ENCODE measurements around the gene PLIN4.

PLIN4 gene

DNA sequence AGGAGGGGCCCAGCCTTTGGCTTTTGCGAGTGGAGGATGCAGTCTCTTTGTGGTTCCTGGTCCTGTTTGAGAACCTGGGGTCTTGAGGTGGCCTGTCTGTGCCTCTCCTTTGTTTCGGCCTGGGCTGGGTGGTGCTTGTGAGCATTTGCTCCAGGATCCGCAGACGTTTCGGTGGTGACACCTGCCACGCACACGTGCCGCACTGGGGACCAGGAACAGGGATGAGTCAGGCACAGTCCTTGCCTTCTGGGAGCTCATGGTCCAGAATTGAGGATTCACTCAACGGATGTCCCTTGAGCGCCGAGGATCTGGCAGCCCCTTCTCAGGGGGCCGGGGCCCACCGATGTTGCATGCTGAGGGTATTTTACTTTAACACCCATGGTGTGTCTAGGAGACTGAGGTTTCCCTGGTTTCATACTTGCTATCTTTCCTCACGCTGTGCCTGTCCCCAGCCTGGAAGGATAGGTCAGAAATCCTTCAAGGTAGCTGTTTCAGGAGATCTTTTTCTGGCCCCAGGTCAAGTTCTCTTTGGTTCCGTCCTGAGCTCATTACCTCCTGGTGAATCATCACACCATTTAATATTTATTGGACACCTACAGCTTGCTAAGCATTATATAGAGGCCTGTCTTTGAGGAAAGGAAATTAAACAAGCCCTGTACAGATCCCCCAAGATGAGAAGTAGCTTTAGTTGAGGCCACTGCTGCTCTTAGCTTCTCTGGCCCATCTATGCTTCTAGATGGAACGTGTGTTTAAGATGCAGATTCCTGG is 41.1 kb downstream of the PLIN4 start:
- H3K27me3 Mint-ChIP-seq, result no peaks in the 10 kb centered on the region

DNA sequence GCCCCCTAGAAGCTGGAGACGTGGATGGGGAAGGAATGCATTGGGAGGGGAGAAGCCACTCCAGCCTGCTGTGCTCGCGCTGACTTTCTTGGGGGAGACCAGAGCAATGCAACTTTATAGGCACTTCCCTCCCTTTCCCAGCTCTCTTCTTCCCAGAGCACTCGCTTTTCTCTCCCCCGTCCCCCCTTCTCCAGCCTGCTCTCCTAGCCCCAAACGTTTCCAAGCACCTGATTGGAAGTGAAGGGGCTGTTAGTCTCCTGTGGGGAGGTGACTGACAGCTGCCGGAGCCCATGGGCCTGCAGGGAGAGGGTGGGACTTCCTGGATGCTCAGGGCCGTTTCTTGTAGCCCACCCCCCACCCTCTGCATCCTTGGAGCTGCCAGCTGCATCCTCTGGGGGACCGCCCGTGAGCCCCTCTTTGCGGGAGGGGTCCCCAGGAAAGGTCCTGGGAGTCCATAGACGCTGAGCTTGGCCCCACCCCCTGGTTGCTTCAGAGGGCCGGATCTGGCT is 43.7 kb downstream of the PLIN4 start:
- Mint-ChIP-seq H3K4me3 (peak overlapping the region; percentile 75), H3K4me1 (peaks cover 16% of the 10 kb centered on the region), H3K27me3 (no peaks in the 10 kb centered on the region), H3K9me3 (no peaks in the 10 kb centered on the region), H3K36me3 (ENCODE audit: low read depth) (peaks cover 2% of the 10 kb centered on the region), H3K27ac (peak overlapping the region; percentile 39)
- no peak for ATAC-seq
- DNase-seq, result peak; percentile 34

More for the DNA sequence above, 41.1 kb downstream of the PLIN4 start:
- H3K36me3 Mint-ChIP-seq (ENCODE audit: low read depth), result peaks cover 2% of the 10 kb centered on the region
- no peak overlapping the region for H3K4me3 Mint-ChIP-seq
- ATAC-seq (no peak), DNase-seq (no peak)
- H3K9me3 Mint-ChIP-seq, result no peaks in the 10 kb centered on the region
- H3K4me1 Mint-ChIP-seq, result peaks cover 12% of the 10 kb centered on the region
- no peak overlapping the region for H3K27ac Mint-ChIP-seq

DNA sequence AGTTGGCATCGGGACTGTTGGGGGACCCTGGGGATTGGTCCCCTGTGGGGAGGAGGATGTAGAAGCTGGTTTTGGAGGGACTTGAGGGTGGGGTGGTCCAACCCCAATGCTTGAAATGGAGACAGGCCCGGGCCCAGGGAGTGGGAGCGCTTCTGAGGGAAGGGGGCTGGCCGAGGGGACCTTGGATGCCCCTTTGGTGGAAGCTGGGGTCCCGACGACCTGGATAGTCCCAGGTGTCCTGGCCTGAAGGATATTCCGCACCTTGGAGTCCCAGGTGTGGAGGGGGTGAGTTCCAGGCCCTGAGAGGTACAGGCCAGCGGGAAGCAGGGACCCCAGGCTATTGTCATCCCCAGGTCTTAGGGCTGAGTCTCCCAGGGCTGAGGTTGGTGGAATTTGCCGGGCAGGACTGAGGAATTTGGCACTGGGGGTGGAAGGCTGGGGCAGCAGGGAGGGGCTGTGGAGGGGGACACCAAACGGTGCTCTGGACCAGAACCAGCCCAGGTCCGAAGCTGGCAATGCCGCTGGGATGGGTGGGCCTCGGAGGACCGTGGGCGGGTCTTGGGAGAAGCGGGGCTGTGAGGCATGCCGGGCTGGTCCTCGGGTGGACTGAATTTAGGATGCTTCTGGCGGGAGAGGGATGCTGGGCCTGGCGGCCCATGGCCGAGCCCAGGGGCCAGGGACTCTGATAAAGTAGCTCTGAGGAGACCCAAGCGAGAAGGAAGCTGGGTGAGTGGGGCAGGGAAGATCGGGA is 44.3 kb downstream of the PLIN4 start:
- no peaks in the 10 kb centered on the region for H3K27me3 Mint-ChIP-seq
- no peaks in the 10 kb centered on the region for H3K9me3 Mint-ChIP-seq
- peak overlapping the region; percentile 75 for H3K4me3 Mint-ChIP-seq
- peaks cover 16% of the 10 kb centered on the region for H3K4me1 Mint-ChIP-seq
- H3K27ac Mint-ChIP-seq, result peak overlapping the region; percentile 39
- DNase-seq (no peak), ATAC-seq (no peak)
- H3K36me3 Mint-ChIP-seq (ENCODE audit: low read depth), result peaks cover 2% of the 10 kb centered on the region

DNA sequence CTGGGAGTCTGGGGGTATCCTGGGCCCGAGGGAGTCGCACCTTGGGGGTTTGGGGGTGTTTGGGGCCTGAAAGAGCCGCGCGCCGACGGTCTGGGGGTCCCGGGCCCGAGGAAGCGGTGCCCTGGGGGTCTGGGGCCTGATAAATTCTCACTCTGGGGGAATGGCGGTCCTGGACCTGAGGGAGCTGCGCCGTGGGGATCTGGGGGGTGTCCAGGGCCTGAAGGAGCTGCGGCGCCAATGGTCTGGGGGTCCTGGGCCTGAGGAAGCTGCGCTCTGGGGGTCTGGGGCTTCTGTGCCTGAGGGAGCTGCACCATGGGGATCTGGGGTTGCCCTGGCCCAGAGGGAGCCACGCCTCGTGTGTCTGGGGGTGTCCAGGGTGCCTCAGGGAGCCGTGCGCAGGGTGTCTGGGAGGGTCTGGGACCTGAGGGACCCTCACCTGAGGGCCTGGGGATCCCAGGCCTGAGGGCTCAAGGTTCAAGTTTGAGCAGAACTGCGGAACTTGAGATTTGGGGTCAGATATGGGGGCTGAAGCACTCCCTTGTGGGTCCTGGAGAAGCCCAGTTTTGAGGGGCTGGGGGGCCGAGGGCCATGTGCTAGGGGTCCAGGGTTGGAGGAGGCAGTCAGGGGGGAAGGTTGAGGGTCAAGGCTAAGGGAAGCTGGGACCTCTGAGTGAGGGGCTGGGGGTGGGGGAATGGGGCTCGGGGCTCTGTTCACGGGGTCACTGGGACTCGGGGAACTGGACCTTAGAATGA is 45.1 kb downstream of the PLIN4 start:
- H3K36me3 Mint-ChIP-seq (ENCODE audit: low read depth), result peaks cover 2% of the 10 kb centered on the region
- H3K27ac Mint-ChIP-seq, result no peak overlapping the region
- H3K4me1 Mint-ChIP-seq, result peaks cover 16% of the 10 kb centered on the region
- DNase-seq, result no peak
- ATAC-seq, result no peak
- H3K4me3 Mint-ChIP-seq, result peak overlapping the region; percentile 75
- H3K9me3 Mint-ChIP-seq, result no peaks in the 10 kb centered on the region
- no peaks in the 10 kb centered on the region for H3K27me3 Mint-ChIP-seq

- Mint-ChIP-seq H3K4me1 (peaks cover 16% of the 10 kb centered on the region), H3K9me3 (no peaks in the 10 kb centered on the region), H3K36me3 (ENCODE audit: low read depth) (peaks cover 2% of the 10 kb centered on the region)
Observed at GRCh38 chr19:4472174-4472974, 45.9 kb downstream of the PLIN4 start, which contains the start of gene HDGFL2. Gene HDGFL2 (plus strand): TSS chr19:4472297. CDS start chr19:4472351, 54 bp downstream.

DNA sequence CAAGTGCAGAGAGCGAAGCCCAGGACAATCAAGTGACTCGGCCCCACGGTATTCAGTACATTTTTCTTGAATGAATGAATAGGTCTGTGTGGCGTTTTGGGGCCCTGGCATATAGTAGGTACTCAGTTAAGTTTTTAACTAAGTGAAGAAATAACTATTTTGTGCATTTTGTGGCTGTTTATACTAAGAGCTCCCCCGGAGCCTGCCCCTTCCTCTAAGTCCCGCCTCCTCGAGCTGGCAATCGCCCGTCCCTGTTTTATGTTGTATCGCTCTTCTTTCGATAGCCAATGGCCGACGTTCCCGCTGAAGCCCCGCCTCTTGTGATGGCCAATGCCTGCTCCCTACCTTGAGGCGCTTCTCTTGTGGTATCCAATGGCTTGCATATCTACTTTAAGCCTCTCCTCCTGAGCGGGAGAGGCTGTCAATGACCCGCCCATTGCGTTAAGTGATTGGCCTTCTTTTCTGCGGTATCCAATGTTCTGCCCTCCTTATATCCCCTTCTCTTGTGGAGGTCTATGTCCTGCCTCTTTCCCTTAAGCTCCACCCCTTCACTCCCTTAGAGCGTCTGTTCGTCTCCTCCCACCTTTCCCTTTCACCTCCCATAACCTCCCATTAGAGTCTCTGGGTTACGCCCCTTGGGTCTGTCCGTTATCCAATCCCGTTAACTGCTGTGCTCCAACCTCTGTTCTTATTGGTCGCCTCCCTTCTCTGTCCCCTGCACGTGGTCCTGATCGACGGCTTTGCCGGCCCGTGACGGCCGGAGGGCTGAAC is 46.7 kb downstream of the PLIN4 start:
- H3K27ac Mint-ChIP-seq, result no peak overlapping the region
- peak; percentile 96 for DNase-seq

More at GRCh38 chr19:4472174-4472974, 45.9 kb downstream of the PLIN4 start, which contains the start of gene HDGFL2:
- Mint-ChIP-seq H3K4me3 (peak within 1 kb of the TSS; percentile 75), H3K27me3 (no peaks in the 10 kb centered on the region), H3K27ac (no peak within 1 kb of the TSS)
- ATAC-seq (no peak), DNase-seq (no peak)

GRCh38 chr19:4467835-4468234 is 50.5 kb downstream of the PLIN4 start:
- no peak overlapping the region for H3K4me3 Mint-ChIP-seq
- no peaks in the 10 kb centered on the region for H3K27me3 Mint-ChIP-seq
- peaks cover 5% of the 10 kb centered on the region for H3K4me1 Mint-ChIP-seq
- ATAC-seq, result no peak
- DNase-seq, result no peak
- H3K9me3 Mint-ChIP-seq, result no peaks in the 10 kb centered on the region
- H3K27ac Mint-ChIP-seq, result no peak overlapping the region
- no peaks in the 10 kb centered on the region for H3K36me3 Mint-ChIP-seq (ENCODE audit: low read depth)

More for the DNA sequence above, 46.7 kb downstream of the PLIN4 start:
- ATAC-seq, result peak; percentile 95
- Mint-ChIP-seq H3K4me3 (no peak overlapping the region), H3K4me1 (peaks cover 16% of the 10 kb centered on the region), H3K36me3 (ENCODE audit: low read depth) (peaks cover 2% of the 10 kb centered on the region), H3K9me3 (no peaks in the 10 kb centered on the region), H3K27me3 (no peaks in the 10 kb centered on the region)

DNA sequence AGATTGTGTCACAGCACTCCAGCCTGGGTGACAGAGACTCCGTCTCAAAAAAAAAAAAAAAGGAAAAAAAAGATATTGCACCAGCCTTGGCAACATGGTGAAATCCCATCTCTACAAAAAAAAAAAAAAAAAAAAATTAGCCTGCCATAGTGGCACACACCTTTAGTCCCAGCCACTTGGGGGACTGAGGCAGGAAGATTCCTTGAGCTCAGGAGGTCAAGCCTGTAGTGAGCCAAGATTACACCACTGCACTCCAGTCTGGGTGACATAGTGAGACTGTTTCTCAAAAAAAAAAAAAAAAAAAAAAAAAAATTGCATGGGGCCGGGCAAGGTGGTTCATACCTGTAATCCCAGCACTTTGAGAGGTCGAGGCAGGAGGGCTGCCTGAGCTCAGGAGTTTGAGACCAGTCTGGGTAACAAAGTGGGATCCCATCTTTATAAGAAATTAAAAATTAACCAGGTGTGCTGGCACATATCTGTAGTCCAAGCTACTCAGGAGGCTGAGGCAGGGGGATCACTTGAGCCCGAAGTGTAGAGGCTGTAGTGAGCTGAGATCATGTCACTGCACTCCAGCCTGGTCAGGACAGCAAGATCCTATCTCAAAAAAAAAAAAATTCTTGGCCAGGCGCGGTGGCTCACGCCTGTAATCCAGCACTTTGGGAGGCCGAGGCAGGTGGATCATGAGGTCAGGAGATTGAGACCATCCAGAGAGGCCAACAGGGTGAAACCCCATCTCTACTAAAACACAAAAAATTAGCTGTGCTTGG is 53.3 kb downstream of the PLIN4 start:
- no peak for ATAC-seq
- H3K27ac Mint-ChIP-seq, result no peak overlapping the region
- no peaks in the 10 kb centered on the region for H3K27me3 Mint-ChIP-seq
- no peak overlapping the region for H3K4me3 Mint-ChIP-seq
- H3K36me3 Mint-ChIP-seq (ENCODE audit: low read depth), result no peaks in the 10 kb centered on the region
- no peaks in the 10 kb centered on the region for H3K9me3 Mint-ChIP-seq
- DNase-seq, result no peak
- no peaks in the 10 kb centered on the region for H3K4me1 Mint-ChIP-seq

GRCh38 chr19:4457654-4458395 is 60.5 kb downstream of the PLIN4 start, which contains the start of gene UBXN6:
Gene UBXN6 (minus strand): TSS chr19:4457794. CDS start chr19:4457697, 97 bp downstream.
- Mint-ChIP-seq H3K4me3 (peak within 1 kb of the TSS; percentile 88), H3K4me1 (peaks cover 16% of the 10 kb centered on the region), H3K27me3 (peaks cover 2% of the 10 kb centered on the region), H3K27ac (peak within 1 kb of the TSS; percentile 95), H3K36me3 (ENCODE audit: low read depth) (no peaks in the 10 kb centered on the region), H3K9me3 (no peaks in the 10 kb centered on the region)
- DNase-seq (peak; percentile 97), ATAC-seq (peak; percentile 97)

DNA sequence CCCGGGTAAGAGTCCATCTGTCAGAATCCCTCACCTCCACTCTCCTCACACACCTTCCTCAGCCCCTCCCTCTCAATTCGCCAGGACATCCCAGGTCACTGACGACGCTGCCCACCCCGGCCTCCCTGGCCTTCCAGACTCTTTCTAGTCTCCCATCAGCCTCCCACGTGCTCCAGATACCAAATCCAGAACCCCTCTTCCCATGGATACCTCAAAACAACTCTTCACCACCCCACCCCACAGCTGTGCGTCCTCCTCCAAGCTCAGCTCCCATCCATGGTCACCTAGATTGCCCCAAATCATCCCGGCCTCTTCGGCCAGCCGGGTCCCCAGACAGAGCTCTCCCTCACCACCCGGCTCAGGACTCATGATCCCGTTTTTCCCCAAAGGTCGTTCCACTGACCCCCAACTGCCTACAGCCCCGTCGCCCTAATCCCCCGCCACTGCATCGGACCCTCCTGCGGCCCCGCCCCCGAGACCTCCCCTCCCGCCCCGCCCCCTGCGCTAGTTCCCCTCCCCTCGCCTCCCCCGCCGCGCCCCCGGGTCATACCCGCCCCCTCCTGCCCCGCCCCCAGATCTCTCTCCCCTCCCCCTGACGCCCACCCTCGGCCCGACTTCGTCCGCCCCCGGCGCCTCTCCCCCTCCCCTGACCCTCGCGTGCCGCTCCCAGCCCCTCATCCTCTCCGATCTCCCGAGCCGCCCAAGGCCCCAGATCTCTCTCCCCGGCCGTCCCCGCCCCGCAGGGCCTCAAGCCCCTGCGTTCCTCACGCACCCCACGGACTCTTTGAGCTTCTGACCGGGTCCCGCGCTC is 61.2 kb downstream of the PLIN4 start:
- peak overlapping the region; percentile 95 for H3K27ac Mint-ChIP-seq
- peak overlapping the region; percentile 88 for H3K4me3 Mint-ChIP-seq
- H3K9me3 Mint-ChIP-seq, result no peaks in the 10 kb centered on the region
- H3K27me3 Mint-ChIP-seq, result peaks cover 2% of the 10 kb centered on the region
- peak; percentile 15 for ATAC-seq
- H3K36me3 Mint-ChIP-seq (ENCODE audit: low read depth), result no peaks in the 10 kb centered on the region
- peaks cover 16% of the 10 kb centered on the region for H3K4me1 Mint-ChIP-seq
- DNase-seq, result peak; percentile 46

GRCh38 chr19:4456476-4456842 is 61.8 kb downstream of the PLIN4 start:
- Mint-ChIP-seq H3K4me1 (peaks cover 16% of the 10 kb centered on the region), H3K27ac (peak overlapping the region; percentile 87), H3K36me3 (ENCODE audit: low read depth) (peaks cover 1% of the 10 kb centered on the region), H3K27me3 (peaks cover 2% of the 10 kb centered on the region), H3K4me3 (peak overlapping the region; percentile 88), H3K9me3 (no peaks in the 10 kb centered on the region)
- no peak for DNase-seq
- ATAC-seq, result no peak
